NT2/D1 (cell line): ENCODE results near the gene ZSCAN5B.

ENCODE experiments used
- SUZ12 ChIP-seq: IDR thresholded peaks from 2 replicates; pipeline ENCODE4 v1.6.1; 2011; ENCODE audit not compliant: insufficient read length, insufficient read depth; ENCODE audit errors: extremely low read depth
- YY1 ChIP-seq: IDR thresholded peaks from 2 replicates; pipeline ENCODE4 v1.6.1; 2011; ENCODE audit not compliant: insufficient read length, insufficient read depth
- ZNF274 ChIP-seq: IDR thresholded peaks from 2 replicates; pipeline ENCODE4 v1.6.1; 2011; ENCODE audit warnings: mild to moderate bottlenecking, low read depth, low read length

DNA sequence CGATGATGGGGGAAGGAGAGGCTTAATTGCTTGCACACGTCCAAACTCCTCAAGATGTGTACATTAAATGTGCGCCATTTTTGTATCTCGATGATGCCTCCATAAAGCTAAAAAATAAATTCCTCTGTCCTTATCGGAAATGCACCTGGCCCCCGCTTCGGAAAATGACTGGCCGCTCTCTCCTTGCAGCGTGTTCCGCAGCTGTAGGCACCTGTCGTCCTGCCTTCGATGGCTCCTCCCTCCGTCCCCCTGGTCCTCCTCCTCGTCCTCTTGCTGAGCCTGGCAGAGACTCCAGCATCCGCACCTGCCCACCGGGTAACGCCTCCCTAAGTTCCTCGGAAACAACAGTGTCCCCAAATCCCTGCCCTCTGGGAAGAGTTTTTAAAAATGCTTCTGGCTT is 20.7 kb downstream of the ZSCAN5B start:
- TF ChIP-seq ZNF274, result no peak
- TF ChIP-seq SUZ12, result no peak
- no peak for TF ChIP-seq YY1
